Gastrocnemius medialis (tissue), 4 donors: ENCODE measurements around the gene SAMD4A. TPM values are rescaled to one million over a fixed set of nuclear protein-coding genes. Genes with fewer than 3 reads are reported as not detected.

ENCODE experiments used
- ATAC-seq, 2 donors: fragments of 150-250 bp; one replicate each; pipeline ENCODE4 v1.9.1; 2016
- DNase-seq, 2 donors: peaks; one replicate each; pipeline ENCODE4 v3.0.0-alpha.2; 2019
- H3K27ac ChIP-seq, 4 donors: fragments of 200-600 bp; sonication (generic); 1 replicate in 1 of 4; 2 replicates in 3 of 4; pipeline ENCODE4 v1.5.1; 2016 to 2018; ENCODE audit warnings: mild to moderate bottlenecking in 2 of 4, moderate library complexity in 1 of 4
- H3K27me3 ChIP-seq, 3 donors: fragments of 200-600 bp; sonication (generic) in 2 of 3; 1 replicate in 1 of 3; 2 replicates in 2 of 3; pipeline versions ENCODE4 v1.5.1 to v1.6.0; 2016 to 2019; ENCODE audit warnings: mild to moderate bottlenecking in 1 of 3, moderate library complexity in 1 of 3
- H3K36me3 ChIP-seq, 2 donors: fragments of 200-600 bp; sonication (generic) in 1 of 2; one replicate each; pipeline ENCODE4 v1.5.1; 2017 to 2018
- H3K4me1 ChIP-seq, 2 donors: fragments of 200-600 bp; sonication (generic) in 1 of 2; one replicate each; pipeline ENCODE4 v1.5.1; 2016 to 2017; ENCODE audit warnings: mild to moderate bottlenecking in 2 of 2
- H3K4me3 ChIP-seq, 4 donors: fragments of 200-600 bp; sonication (generic) in 3 of 4; 1 replicate in 1 of 4; 2 replicates in 3 of 4; pipeline ENCODE4 v1.5.1; 2016 to 2019; ENCODE audit warnings: mild to moderate bottlenecking in 2 of 4
- H3K9me3 ChIP-seq, 3 donors: fragments of 200-600 bp; sonication (generic) in 2 of 3; 1 replicate in 1 of 3; 2 replicates in 2 of 3; pipeline ENCODE4 v1.5.1; 2016 to 2019
- POLR2A ChIP-seq, 2 donors: fragments of 450-650 bp; IDR thresholded peaks; one replicate each; pipeline ENCODE4 v1.6.1; 2017; ENCODE audit warnings: antibody characterized with exemption in 2 of 2, mild to moderate bottlenecking in 2 of 2, moderate library complexity in 2 of 2
- in situ Hi-C, 4 donors: fragments of 200-750 bp; cut with MboI; loops; one replicate each; pipeline versions ENCODE4 v1.15.0 to v1.8.0; 2017; ENCODE audit warnings: low sequenced_read_pairs in 4 of 4
- intact Hi-C: fragments of 100-400 bp; cut with DNase I; formaldehyde crosslinking; loops from one replicate; pipeline ENCODE4 v1.15.1; 2023; ENCODE audit warnings: low total_unique reads
- total RNA-seq, 4 donors: library from RNA; depleted of rRNA; stranded (reverse); fragments of >200 nt; gene quantifications; one replicate each; pipeline versions ENCODE4 v1.1.0 to v1.2.3, GENCODE V29; 2016
- TF ChIP-seq, protein P1 (sequence below), 5 experiments: fragments of 450-650 bp in 3 of 5; fragments of 200-600 bp in 2 of 5; sonication (generic) in 2 of 5; IDR thresholded peaks in 4 of 5; conservative IDR thresholded peaks in 1 of 5; 1 replicate in 4 of 5; 2 replicates in 1 of 5; pipeline ENCODE4 v1.5.1; 2016 to 2019; ENCODE audit warnings: antibody characterized with exemption in 5 of 5, mild to moderate bottlenecking in 3 of 5, moderate library complexity in 3 of 5

The SAMD4A gene
- total RNA-seq, 4 donors from 2014 or later = 26.4 to 48.0 (median 42.2) TPM

- H3K4me1 ChIP-seq = peaks cover 41 to 42% of the 10 kb centered on the region in 2 donors
- H3K9me3 ChIP-seq = no peaks in the 10 kb centered on the region
- TF ChIP-seq, protein P1, sequence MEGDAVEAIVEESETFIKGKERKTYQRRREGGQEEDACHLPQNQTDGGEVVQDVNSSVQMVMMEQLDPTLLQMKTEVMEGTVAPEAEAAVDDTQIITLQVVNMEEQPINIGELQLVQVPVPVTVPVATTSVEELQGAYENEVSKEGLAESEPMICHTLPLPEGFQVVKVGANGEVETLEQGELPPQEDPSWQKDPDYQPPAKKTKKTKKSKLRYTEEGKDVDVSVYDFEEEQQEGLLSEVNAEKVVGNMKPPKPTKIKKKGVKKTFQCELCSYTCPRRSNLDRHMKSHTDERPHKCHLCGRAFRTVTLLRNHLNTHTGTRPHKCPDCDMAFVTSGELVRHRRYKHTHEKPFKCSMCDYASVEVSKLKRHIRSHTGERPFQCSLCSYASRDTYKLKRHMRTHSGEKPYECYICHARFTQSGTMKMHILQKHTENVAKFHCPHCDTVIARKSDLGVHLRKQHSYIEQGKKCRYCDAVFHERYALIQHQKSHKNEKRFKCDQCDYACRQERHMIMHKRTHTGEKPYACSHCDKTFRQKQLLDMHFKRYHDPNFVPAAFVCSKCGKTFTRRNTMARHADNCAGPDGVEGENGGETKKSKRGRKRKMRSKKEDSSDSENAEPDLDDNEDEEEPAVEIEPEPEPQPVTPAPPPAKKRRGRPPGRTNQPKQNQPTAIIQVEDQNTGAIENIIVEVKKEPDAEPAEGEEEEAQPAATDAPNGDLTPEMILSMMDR (IDR thresholded peaks at IDR 0.05 in 4 of 5, conservative IDR thresholded peaks at IDR 0.05 in 1 of 5) = peak in 2 of 5 experiments; percentile 12 to 29
- TF ChIP-seq POLR2A (IDR thresholded peaks at IDR 0.05) = no peak
- intact Hi-C loops (loop anchor here (2.0 to 10.0 kb wide), 2 partner anchors 220 to 620 kb away; no protein-coding TSS in a partner anchor), in situ Hi-C loops (no loop called here)
- H3K27me3 ChIP-seq = no peaks in the 10 kb centered on the region
- peaks cover 0 to 29% of the 10 kb centered on the region in 2 donors for H3K36me3 ChIP-seq
- peak overlapping the region in 3 of 4 donors; percentile 10 to 47 (median 17) for H3K4me3 ChIP-seq
- H3K27ac ChIP-seq = peak overlapping the region; percentile 98 to 100 (median 99)
- DNase-seq (peak in 1 of 2 donors; percentile 64), ATAC-seq (peak; percentile 23 to 35)
Observed at GRCh38 chr14:54785136-54785777, 218.3 kb downstream of the SAMD4A start.

DNA sequence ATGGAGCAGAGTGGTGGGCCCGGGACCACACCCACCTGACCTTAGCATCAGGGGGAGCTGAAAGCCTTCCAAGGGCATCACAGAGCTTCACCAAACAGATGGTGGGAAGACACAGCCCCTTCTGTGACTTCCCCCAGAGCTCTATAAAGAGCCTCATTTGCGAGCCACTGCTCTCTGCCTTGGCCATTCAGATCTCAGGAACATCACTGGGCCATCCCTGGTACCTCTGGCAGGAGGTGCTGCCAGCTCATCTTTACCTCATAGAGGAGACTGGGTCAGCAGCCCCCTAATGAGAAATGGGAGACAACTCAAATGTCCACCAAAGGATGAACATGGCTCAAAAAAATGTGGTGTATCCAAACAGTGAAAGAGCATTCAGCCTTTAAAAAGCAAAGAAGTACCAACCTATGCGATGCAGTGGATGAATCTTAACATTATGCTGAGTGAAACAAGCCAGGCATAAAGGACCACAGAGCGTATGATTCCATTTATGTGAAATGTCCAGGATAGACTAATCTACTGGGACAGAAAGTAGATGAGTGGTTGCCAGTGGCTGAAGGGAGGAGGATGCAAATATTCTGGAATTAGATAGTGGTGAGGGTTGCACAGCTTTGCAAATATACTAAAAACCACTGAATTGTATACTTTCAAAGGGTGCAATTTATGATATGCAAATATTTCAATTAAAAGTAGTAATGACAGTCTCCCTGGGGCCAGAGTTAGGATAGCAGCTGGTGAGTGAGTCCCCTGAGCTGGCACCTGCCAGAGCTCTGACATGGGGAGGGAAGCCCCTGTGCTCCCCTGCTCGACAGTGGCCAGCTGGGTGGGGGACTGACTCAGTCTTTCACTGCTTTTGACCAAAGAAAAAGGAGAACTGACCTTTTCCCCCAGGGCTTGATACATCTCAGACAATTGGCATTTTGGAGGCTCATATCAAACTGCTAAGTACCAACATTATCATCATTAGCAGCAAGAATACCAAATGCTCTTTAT is 219.1 kb downstream of the SAMD4A start:
- ATAC-seq = no peak
- DNase-seq = no peak
- H3K27ac ChIP-seq = peak overlapping the region; percentile 98 to 100 (median 99)
- in situ Hi-C loops = no loop called here
- H3K9me3 ChIP-seq = no peaks in the 10 kb centered on the region
- H3K36me3 ChIP-seq = peaks cover 0 to 36% of the 10 kb centered on the region in 2 donors
- peaks cover 41 to 42% of the 10 kb centered on the region in 2 donors for H3K4me1 ChIP-seq
- TF ChIP-seq, protein P1 (IDR thresholded peaks at IDR 0.05 in 4 of 5, conservative IDR thresholded peaks at IDR 0.05 in 1 of 5) = no peak
- no peak for TF ChIP-seq POLR2A (IDR thresholded peaks at IDR 0.05)
- intact Hi-C loops = loop anchor here (2.0 to 10.0 kb wide), 2 partner anchors 221 to 619 kb away; no protein-coding TSS in a partner anchor
- no peaks in the 10 kb centered on the region for H3K27me3 ChIP-seq
- no peak overlapping the region for H3K4me3 ChIP-seq

DNA sequence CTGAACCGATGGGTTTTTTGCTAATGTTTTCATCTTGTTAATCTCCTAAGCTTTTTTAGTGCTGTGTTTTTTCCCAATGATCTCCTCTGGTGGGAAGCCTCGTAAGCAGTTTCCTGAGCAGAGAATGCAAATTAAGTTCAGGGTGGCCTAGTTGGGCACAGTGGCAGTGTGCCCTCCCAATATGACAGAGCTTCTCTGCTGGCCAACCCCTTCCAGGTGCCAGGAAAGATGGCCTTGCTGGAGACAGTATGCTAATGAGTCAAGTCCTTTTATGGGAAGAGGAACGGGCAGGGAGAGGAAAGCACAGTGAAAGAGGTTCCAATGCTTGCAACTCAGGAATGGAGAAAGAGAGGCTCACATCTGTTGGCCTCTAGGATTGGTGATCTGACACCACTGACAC is 219.9 kb downstream of the SAMD4A start:
- H3K36me3 ChIP-seq = peaks cover 0 to 40% of the 10 kb centered on the region in 2 donors
- ATAC-seq (no peak), DNase-seq (peak in 1 of 2 donors; percentile 54)
- no peaks in the 10 kb centered on the region for H3K9me3 ChIP-seq
- H3K4me3 ChIP-seq = no peak overlapping the region
- in situ Hi-C loops (no loop called here), intact Hi-C loops (loop anchor here (1.0 to 10.0 kb wide), 2 partner anchors 18 to 618 kb away; no protein-coding TSS in a partner anchor)
- TF ChIP-seq, protein P1 (IDR thresholded peaks at IDR 0.05 in 4 of 5, conservative IDR thresholded peaks at IDR 0.05 in 1 of 5) = no peak
- no peak for TF ChIP-seq POLR2A (IDR thresholded peaks at IDR 0.05)
- H3K27me3 ChIP-seq = no peaks in the 10 kb centered on the region
- peaks cover 41 to 42% of the 10 kb centered on the region in 2 donors for H3K4me1 ChIP-seq
- H3K27ac ChIP-seq = peak overlapping the region; percentile 98 to 100 (median 99)

DNA sequence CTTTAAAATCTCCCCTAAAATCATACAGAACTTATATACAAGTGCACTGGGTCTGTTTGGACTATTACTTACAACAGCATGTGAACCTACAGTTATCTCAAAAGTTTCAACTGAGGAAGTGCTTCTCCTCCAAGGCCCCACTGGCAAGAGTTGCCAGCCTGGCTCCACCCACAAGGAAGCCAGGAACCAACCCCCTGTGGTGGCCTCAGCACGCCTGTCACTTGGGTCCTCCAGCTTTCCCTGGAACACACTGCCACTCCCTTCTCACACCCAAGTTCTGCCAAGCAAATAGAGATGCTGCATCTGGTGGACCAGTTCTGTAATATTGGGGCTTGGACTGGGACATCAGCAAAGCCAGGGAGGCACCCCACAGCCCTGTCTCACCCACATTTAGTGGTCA is 220.3 kb downstream of the SAMD4A start:
- in situ Hi-C loops = no loop called here
- H3K4me1 ChIP-seq = peaks cover 41 to 42% of the 10 kb centered on the region in 2 donors
- no peak for ATAC-seq
- no peak for DNase-seq
- H3K27ac ChIP-seq = peak overlapping the region; percentile 98 to 100 (median 99)
- no peak for TF ChIP-seq POLR2A (IDR thresholded peaks at IDR 0.05)
- TF ChIP-seq, protein P1 (IDR thresholded peaks at IDR 0.05 in 4 of 5, conservative IDR thresholded peaks at IDR 0.05 in 1 of 5) = no peak
- H3K4me3 ChIP-seq = no peak overlapping the region
- peaks cover 0 to 40% of the 10 kb centered on the region in 2 donors for H3K36me3 ChIP-seq
- H3K9me3 ChIP-seq = no peaks in the 10 kb centered on the region
- no peaks in the 10 kb centered on the region for H3K27me3 ChIP-seq
- intact Hi-C loops = loop anchor here (1.0 to 10.0 kb wide), 2 partner anchors 18 to 618 kb away; no protein-coding TSS in a partner anchor
